DND-41 (cell line): ENCODE data around the gene GSC2.
A peak's percentile ranks its signal among the peaks of the same experiment; 100 is the strongest.

ENCODE experiments used
- ATAC-seq: fragments of 200-7000 bp; cut with Tn5 transposase; 3 replicates; pipeline ENCODE4 v1.9.1; 2021; ENCODE audit warnings: low read depth; ENCODE audit not compliant: insufficient read depth
- DNase-seq: peaks from one replicate; pipeline ENCODE4 v3.0.0-alpha.2; 2020
- H2AFZ ChIP-seq: 2 replicates; pipeline ENCODE4 v1.6.0; 2012; ENCODE audit warnings: low read depth, low read length
- H3K27ac ChIP-seq: 2 replicates; pipeline ENCODE4 v1.5.1; 2012; ENCODE audit warnings: low read length, inconsistent platforms
- H3K27me3 ChIP-seq: fragments of 200-600 bp; sonication (generic); 2 replicates; pipeline ENCODE4 v1.6.0; 2012; ENCODE audit warnings: low read length, mild to moderate bottlenecking, inconsistent platforms; ENCODE audit not compliant: insufficient read depth, poor library complexity
- H3K36me3 ChIP-seq: 2 replicates; pipeline ENCODE4 v1.5.1; 2012; ENCODE audit warnings: low read length, inconsistent platforms; ENCODE audit not compliant: insufficient read depth
- H3K4me1 ChIP-seq: 2 replicates; pipeline ENCODE4 v1.5.1; 2012; ENCODE audit warnings: mild to moderate bottlenecking, low read length; ENCODE audit not compliant: insufficient read depth
- H3K4me2 ChIP-seq: 2 replicates; pipeline ENCODE4 v1.6.0; 2012; ENCODE audit warnings: mild to moderate bottlenecking, moderate library complexity, low read length, inconsistent platforms; ENCODE audit not compliant: insufficient read depth
- H3K4me3 ChIP-seq, 2 experiments: fragments of 200-600 bp in 1 of 2; shearing (Covaris generic) in 1 of 2; 2 replicates each; pipeline ENCODE4 v1.5.1; 2012 to 2016; ENCODE audit warnings: inconsistent platforms in 2 of 2, low read length in 2 of 2, mild to moderate bottlenecking in 2 of 2, low read depth in 1 of 2, moderate library complexity in 1 of 2
- H3K79me2 ChIP-seq: 2 replicates; pipeline ENCODE4 v1.6.0; 2012; ENCODE audit warnings: low read length, inconsistent platforms; ENCODE audit not compliant: insufficient read depth
- H3K9ac ChIP-seq: 2 replicates; pipeline ENCODE4 v1.6.0; 2012; ENCODE audit warnings: low read depth, mild to moderate bottlenecking, inconsistent platforms, low read length, moderate library complexity
- H3K9me3 ChIP-seq: 2 replicates; pipeline ENCODE4 v1.5.1; 2012; ENCODE audit warnings: low read length, moderate library complexity, mild to moderate bottlenecking, inconsistent platforms; ENCODE audit not compliant: insufficient read depth, severe bottlenecking
- H4K20me1 ChIP-seq: 2 replicates; pipeline ENCODE4 v1.6.0; 2012; ENCODE audit warnings: low read length; ENCODE audit not compliant: insufficient read depth
- EZH2 ChIP-seq: IDR thresholded peaks from 3 replicates; pipeline ENCODE4 v1.6.1; 2012; ENCODE audit warnings: borderline replicate concordance, low read depth, mild to moderate bottlenecking, moderate library complexity, low read length, inconsistent platforms; ENCODE audit not compliant: severe bottlenecking
- TF ChIP-seq, protein P1 (sequence below): IDR thresholded peaks from 2 replicates; pipeline ENCODE4 v1.5.1; 2012; ENCODE audit warnings: borderline replicate concordance, low read length, moderate library complexity, mild to moderate bottlenecking; ENCODE audit not compliant: poor library complexity, severe bottlenecking; ENCODE audit errors: extremely low read depth

GSC2 gene

DNA sequence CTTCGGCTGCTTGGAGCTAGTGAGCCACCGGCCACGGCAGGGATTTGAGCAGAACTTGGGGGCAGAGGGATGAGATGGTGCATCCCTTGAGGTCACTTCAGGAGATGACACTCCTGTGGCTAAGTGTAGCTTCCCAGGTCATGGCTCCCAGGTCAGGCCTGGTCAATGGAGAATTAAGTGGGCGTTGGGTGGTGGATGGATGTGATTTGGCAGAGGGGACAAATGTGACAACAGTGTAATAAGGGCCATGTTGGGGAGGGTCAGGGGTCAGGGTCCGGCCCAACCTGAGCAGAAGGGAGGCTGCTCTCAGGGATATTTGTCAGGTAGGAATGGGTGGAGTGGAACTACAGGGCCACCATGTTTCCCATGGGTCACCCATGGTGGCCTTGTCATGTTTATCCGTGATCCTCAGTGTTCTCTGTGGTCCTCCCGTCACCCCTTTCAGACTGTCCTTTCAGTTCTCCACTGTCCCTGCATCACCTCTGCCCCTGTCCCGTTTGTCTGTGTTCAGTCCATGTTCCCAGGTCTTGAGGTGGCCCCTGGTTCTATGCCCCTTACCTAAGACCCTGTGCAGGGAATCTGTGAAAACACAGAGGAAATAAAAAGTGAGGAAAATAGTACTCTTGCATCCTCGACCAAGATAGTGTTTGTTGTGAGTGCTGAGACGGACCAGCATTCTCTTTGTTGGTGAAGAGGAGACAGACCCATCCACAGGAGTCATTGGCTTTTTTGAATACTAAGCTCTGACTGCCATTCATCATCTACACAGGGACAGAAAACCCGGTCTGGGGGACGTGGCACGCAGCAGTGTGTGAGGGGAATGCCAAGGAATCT is 22.3 kb upstream of the GSC2 start:
- peaks cover 68% of the 10 kb centered on the region for H3K79me2 ChIP-seq
- H3K36me3 ChIP-seq, result peaks cover 34% of the 10 kb centered on the region
- H3K4me3 ChIP-seq, result peak overlapping the region; percentile 89 to 93
- H3K4me2 ChIP-seq, result peak overlapping the region; percentile 96
- no peak for ATAC-seq
- TF ChIP-seq, protein P1, sequence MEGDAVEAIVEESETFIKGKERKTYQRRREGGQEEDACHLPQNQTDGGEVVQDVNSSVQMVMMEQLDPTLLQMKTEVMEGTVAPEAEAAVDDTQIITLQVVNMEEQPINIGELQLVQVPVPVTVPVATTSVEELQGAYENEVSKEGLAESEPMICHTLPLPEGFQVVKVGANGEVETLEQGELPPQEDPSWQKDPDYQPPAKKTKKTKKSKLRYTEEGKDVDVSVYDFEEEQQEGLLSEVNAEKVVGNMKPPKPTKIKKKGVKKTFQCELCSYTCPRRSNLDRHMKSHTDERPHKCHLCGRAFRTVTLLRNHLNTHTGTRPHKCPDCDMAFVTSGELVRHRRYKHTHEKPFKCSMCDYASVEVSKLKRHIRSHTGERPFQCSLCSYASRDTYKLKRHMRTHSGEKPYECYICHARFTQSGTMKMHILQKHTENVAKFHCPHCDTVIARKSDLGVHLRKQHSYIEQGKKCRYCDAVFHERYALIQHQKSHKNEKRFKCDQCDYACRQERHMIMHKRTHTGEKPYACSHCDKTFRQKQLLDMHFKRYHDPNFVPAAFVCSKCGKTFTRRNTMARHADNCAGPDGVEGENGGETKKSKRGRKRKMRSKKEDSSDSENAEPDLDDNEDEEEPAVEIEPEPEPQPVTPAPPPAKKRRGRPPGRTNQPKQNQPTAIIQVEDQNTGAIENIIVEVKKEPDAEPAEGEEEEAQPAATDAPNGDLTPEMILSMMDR, result no peak
- no peak for TF ChIP-seq EZH2
- no peaks in the 10 kb centered on the region for H3K27me3 ChIP-seq
- peak overlapping the region; percentile 80 for H3K9ac ChIP-seq
- H2AFZ ChIP-seq, result peak overlapping the region; percentile 83
- no peak for DNase-seq
- peak overlapping the region; percentile 73 for H3K27ac ChIP-seq
- H4K20me1 ChIP-seq, result peaks cover 48% of the 10 kb centered on the region
- H3K9me3 ChIP-seq, result no peaks in the 10 kb centered on the region
- peaks cover 63% of the 10 kb centered on the region for H3K4me1 ChIP-seq

DNA sequence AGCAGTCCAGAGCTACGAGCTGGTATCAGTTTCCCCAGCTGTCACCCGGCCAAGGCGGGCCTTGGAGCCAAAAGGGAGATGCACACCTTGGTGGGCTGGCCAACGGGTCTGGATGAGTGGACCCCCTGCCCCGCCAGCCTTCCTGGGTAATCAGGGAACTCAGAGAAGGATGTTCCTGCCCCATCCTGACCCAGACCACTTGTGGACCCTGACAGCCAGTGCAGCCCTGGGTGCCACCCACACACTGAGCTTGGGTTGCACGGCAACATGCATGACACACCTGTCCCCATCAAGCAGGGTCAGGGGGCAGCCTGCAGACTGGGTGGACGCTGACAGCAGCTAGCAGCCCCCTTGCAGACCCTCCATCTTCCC is 19.8 kb upstream of the GSC2 start:
- Histone ChIP-seq H3K36me3 (peaks cover 13% of the 10 kb centered on the region), H3K79me2 (peaks cover 44% of the 10 kb centered on the region), H2AFZ (no peak overlapping the region), H3K9me3 (no peaks in the 10 kb centered on the region), H3K9ac (no peak overlapping the region), H3K27me3 (no peaks in the 10 kb centered on the region), H3K4me3 (no peak overlapping the region), H3K4me1 (peaks cover 38% of the 10 kb centered on the region), H3K4me2 (peak overlapping the region; percentile 96; the same call in 1 of the 2 replicates), H4K20me1 (peaks cover 27% of the 10 kb centered on the region; the same call in 1 of the 2 replicates), H3K27ac (no peak overlapping the region)
- DNase-seq (no peak), ATAC-seq (no peak)
- TF ChIP-seq, protein P1, result no peak
- no peak for TF ChIP-seq EZH2

DNA sequence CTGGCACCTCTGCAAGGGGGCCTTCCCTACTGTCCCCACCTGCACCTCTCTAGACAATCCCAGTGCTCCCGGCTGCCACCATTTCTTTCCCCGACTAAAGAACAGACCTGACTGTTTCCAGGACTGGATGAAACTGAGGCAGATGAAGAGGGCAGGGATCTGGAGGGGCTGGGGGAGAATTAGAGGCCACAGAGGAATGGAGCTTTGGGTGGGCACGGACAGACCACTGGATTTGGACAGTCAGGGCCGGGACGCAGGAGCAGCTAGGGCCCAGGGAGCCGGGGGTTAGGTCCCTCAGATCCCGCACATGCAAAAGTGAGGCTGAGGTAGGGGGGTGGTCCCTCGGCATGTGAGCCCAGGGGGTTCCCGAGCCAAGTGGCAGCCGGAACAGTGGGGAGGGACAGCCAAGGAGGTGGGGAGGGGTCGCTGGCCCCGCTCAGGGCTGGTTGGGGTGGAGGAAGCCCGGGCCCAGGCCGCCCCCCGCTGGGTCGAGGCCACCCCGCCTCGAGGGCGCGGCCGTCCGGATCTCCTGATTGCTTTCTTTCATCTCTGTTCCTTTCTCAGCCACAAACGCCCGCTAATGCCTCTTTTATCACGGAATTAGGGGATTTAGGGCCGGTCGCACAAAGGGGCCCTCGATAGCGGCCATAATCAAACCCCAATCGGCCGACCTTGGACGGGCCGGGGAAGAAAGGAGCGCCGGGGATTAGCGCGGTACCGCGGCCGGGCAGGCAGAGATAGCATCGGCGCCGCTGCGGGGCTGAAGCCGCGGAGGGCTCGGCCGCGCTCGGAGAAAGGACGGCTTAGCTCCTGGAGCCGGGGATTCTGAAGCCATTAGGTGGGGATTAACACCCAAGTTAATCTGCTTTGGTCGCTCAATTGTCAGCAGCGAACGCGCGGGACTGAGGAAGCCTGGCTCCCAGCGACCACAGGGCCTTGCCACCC is 19.2 kb upstream of the GSC2 start:
- no peak overlapping the region for H3K27ac ChIP-seq
- no peak overlapping the region for H3K9ac ChIP-seq
- H3K4me2 ChIP-seq, result 0 out of 2 replicates have a peak overlapping the region, but pooled peaks have one; percentile 96
- peaks cover 13% of the 10 kb centered on the region for H3K36me3 ChIP-seq
- no peak overlapping the region for H3K4me3 ChIP-seq
- H3K79me2 ChIP-seq, result peaks cover 38% of the 10 kb centered on the region
- DNase-seq (no peak), ATAC-seq (no peak)
- no peaks in the 10 kb centered on the region for H3K9me3 ChIP-seq
- no peak for TF ChIP-seq EZH2
- no peaks in the 10 kb centered on the region for H3K27me3 ChIP-seq
- H2AFZ ChIP-seq, result no peak overlapping the region
- H3K4me1 ChIP-seq, result peaks cover 32% of the 10 kb centered on the region
- peaks cover 22% of the 10 kb centered on the region; the same call in 1 of the 2 replicates for H4K20me1 ChIP-seq
